B cell (primary cell): ENCODE measurements around the gene CNTNAP2.

ENCODE experiments used
- EZH2 ChIP-seq: IDR thresholded peaks from 2 replicates; pipeline ENCODE4 v1.6.1; 2012; ENCODE audit warnings: borderline replicate concordance, low read depth, mild to moderate bottlenecking, moderate library complexity, low read length; ENCODE audit not compliant: insufficient read depth, poor library complexity, severe bottlenecking
- TF ChIP-seq, protein P1 (sequence below): fragments of 200-600 bp; IDR thresholded peaks from one replicate; pipeline ENCODE4 v1.8.0; 2022; ENCODE audit warnings: antibody characterized with exemption, mild to moderate bottlenecking

DNA sequence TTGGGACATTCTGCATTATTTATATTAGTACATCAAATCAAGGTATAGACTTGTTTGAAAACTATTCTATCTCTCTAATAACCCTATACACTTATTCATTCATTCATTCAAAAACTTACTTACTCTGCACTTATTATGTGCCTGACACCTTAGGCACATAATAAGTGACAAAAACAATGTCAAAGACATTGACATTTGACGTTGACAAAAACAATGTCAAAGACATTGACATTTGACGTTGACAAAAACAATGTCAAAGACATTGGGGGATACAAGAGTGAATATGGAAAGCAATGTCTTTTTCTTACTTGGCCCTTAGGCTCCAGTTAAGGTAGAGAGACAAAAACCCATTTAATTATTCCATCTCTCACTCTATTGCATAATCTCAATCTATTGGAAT lies 116.0 kb downstream of the CNTNAP2 start:
- TF ChIP-seq, protein P1, sequence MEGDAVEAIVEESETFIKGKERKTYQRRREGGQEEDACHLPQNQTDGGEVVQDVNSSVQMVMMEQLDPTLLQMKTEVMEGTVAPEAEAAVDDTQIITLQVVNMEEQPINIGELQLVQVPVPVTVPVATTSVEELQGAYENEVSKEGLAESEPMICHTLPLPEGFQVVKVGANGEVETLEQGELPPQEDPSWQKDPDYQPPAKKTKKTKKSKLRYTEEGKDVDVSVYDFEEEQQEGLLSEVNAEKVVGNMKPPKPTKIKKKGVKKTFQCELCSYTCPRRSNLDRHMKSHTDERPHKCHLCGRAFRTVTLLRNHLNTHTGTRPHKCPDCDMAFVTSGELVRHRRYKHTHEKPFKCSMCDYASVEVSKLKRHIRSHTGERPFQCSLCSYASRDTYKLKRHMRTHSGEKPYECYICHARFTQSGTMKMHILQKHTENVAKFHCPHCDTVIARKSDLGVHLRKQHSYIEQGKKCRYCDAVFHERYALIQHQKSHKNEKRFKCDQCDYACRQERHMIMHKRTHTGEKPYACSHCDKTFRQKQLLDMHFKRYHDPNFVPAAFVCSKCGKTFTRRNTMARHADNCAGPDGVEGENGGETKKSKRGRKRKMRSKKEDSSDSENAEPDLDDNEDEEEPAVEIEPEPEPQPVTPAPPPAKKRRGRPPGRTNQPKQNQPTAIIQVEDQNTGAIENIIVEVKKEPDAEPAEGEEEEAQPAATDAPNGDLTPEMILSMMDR = no peak
- TF ChIP-seq EZH2 = no peak
